Activated naive CD8-positive, alpha-beta T cell treated with anti-CD3 and anti-CD28 coated beads for 36 hours (primary cell): ENCODE data around the gene VHLL. TPM values are rescaled to one million over a fixed set of nuclear protein-coding genes. Genes with fewer than 3 reads are reported as not detected.

Experiments
- DNase-seq: peaks from one replicate; pipeline ENCODE4 v3.0.0; 2021
- H3K27ac Mint-ChIP-seq: one replicate; pipeline ENCODE4 v1.8.0; 2022; ENCODE audit warnings: mild to moderate bottlenecking, moderate library complexity, mixed read lengths
- H3K27me3 Mint-ChIP-seq: one replicate; pipeline ENCODE4 v1.8.0; 2022; ENCODE audit warnings: mild to moderate bottlenecking, mixed read lengths
- H3K36me3 Mint-ChIP-seq: one replicate; pipeline ENCODE4 v1.8.0; 2021; ENCODE audit warnings: mild to moderate bottlenecking, mixed read lengths
- H3K4me1 Mint-ChIP-seq: one replicate; pipeline ENCODE4 v1.8.0; 2021; ENCODE audit warnings: mixed read lengths
- H3K4me3 Mint-ChIP-seq: one replicate; pipeline ENCODE4 v1.8.0; 2022; ENCODE audit warnings: mild to moderate bottlenecking, moderate library complexity, mixed read lengths
- H3K9me3 Mint-ChIP-seq: one replicate; pipeline ENCODE4 v1.8.0; 2022; ENCODE audit warnings: mixed read lengths
- total RNA-seq, 2 experiments: library from RNA; stranded (reverse); gene quantifications; one replicate each; pipeline ENCODE4 v1.2.3, GENCODE V29; 2021

Gene VHLL
- total RNA-seq, 2 experiments from 2014 or later = not detected

DNA sequence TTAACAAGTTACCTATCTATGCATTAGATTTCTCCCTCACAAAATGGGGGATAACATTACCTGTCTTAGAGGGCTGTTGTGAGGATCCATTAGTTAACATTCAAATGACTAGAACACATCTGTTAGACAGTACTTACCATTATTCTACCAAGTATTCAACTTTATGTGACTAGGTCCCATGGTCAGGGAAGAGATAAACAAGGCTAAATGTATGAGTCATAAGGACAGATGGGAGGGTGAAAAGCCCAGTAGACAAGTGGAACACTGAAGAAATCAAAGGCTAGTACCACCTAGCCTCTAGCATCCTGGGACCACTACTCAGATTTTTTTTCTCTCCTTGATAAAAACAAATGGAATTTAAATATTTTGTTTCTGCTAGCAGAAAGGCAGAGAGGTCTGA is 9.0 kb upstream of the VHLL start:
- no peak for DNase-seq
- Mint-ChIP-seq H3K27ac (no peak overlapping the region), H3K4me1 (no peaks in the 10 kb centered on the region), H3K4me3 (no peak overlapping the region), H3K9me3 (no peaks in the 10 kb centered on the region), H3K27me3 (no peaks in the 10 kb centered on the region), H3K36me3 (peaks cover 21% of the 10 kb centered on the region)

DNA sequence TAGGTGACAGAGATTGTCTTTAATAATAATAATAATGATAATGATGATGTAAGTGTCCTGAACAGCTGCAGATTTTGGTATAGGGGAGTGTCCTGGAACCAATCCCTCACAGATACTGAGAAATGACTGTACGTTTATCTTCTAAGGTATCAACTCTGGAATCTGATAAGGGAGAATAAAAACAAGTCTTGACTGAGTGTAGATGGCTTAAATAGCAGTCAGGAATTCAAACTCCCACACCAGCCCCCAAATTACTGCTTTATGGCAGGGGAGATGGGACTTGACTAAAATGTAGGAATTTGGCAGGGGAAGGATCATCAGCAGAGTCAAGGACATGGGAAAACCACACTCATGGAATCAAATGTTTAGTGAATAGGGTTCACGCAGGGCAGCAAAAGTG is 6.1 kb upstream of the VHLL start:
- Mint-ChIP-seq H3K27me3 (no peaks in the 10 kb centered on the region), H3K4me3 (no peak overlapping the region), H3K9me3 (no peaks in the 10 kb centered on the region), H3K27ac (no peak overlapping the region), H3K4me1 (no peaks in the 10 kb centered on the region), H3K36me3 (peaks cover 17% of the 10 kb centered on the region)
- no peak for DNase-seq

DNA sequence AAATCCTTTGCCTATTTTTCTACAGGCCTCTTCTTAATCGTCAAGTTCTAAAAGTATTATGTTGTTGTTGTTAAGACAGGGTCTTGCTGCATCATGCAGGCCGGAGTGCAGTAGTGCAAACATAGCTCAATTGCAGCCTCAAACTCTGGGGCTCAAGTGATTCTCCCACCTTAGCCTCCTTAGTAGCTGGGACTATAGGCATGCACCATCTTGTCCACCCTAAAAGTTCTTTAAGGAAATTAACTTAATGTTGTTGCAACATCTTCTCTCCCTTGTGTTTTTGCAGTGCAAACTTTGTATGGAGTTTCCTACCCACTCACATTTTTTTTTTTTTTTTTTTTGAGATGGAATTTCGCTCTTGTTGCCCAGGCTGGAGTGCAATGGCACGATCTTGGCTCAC is 4.1 kb upstream of the VHLL start:
- H3K4me1 Mint-ChIP-seq = no peaks in the 10 kb centered on the region

DNA sequence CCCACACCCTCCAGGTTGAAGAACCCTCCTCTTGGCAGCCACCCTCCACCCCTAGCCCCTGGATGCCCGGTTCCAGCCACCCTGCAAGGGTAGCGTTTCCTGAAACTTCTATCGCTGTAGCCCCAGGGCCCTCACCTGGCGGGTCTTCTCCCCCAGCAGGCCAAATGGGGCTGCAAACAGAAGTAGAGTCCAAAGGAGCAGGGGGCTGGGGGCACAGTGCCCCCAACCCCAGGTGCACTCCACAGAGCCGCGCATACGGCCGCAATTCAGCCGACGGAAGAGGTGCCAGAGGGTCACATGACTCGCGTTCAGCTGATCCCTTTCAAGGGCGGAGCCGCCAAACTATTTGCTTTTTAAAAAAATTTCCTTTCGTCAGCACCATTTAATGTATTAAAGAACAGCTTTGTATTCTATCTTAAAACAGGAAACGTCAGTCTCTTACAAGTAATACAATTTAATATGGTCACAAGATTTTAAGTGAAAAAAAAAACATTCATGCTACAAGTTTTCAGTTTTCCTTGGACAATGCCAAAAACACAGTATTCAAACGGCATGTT is 3.6 kb downstream of the VHLL start, which contains the start of gene GLMP:
Gene GLMP, minus strand, starts transcription at position 289 of the 557 bp plus-strand sequence. Its CDS starts 34 bp downstream, at position 255.
- Mint-ChIP-seq H3K9me3 (no peaks in the 10 kb centered on the region), H3K27me3 (no peaks in the 10 kb centered on the region), H3K4me1 (peaks cover 11% of the 10 kb centered on the region), H3K27ac (peak within 1 kb of the TSS; percentile 28), H3K36me3 (no peaks in the 10 kb centered on the region), H3K4me3 (peak within 1 kb of the TSS; percentile 87)
- peak; percentile 60 for DNase-seq

More for the DNA sequence above, 4.1 kb upstream of the VHLL start:
- Mint-ChIP-seq H3K9me3 (no peaks in the 10 kb centered on the region), H3K27ac (no peak overlapping the region), H3K36me3 (peaks cover 15% of the 10 kb centered on the region), H3K27me3 (no peaks in the 10 kb centered on the region), H3K4me3 (no peak overlapping the region)
- DNase-seq = no peak

DNA sequence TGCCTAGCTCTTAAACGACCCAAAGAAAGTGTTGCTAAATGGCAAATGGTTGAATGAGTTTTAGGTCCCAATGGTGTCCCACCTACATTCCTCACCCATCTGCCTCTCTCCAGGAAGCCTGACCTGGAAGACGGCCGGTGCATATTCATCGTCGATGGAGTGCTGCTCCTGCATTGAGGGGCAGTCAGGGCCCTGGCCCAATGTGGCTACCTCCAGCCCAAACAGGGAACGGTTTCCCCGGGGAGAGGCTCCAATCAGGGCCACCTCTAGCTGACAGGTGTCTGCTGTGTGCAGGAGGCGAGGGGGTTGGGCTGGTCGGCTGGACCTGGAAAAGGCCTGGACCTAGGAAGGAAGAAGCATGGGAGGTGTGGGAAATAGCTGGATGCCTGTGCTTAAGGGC is 5.2 kb downstream of the VHLL start:
- no peaks in the 10 kb centered on the region for H3K9me3 Mint-ChIP-seq
- H3K4me1 Mint-ChIP-seq = peaks cover 11% of the 10 kb centered on the region
- no peaks in the 10 kb centered on the region for H3K27me3 Mint-ChIP-seq
- no peak overlapping the region for H3K4me3 Mint-ChIP-seq
- DNase-seq = no peak
- H3K36me3 Mint-ChIP-seq = no peaks in the 10 kb centered on the region
- H3K27ac Mint-ChIP-seq = no peak overlapping the region

DNA sequence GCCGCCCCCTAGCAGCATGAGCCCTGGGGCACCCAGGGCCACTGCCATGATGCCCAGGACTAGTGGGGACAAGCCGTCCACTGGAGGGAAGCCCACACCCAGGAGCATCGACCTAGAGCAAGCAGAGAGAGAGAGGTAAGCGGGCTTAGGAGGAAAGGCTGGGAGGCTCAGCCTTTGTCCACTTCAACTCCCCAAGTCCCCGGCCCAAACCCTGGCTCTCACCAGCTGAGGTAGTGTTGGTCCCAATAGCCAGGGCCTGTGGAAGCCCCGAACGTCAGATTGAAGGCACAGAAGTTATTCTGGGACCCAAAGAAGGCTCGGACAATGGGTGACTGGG is 6.0 kb downstream of the VHLL start:
- no peak overlapping the region for H3K27ac Mint-ChIP-seq
- peaks cover 11% of the 10 kb centered on the region for H3K4me1 Mint-ChIP-seq
- DNase-seq = no peak
- no peaks in the 10 kb centered on the region for H3K27me3 Mint-ChIP-seq
- H3K4me3 Mint-ChIP-seq = no peak overlapping the region
- H3K9me3 Mint-ChIP-seq = no peaks in the 10 kb centered on the region
- H3K36me3 Mint-ChIP-seq = peaks cover 2% of the 10 kb centered on the region

DNA sequence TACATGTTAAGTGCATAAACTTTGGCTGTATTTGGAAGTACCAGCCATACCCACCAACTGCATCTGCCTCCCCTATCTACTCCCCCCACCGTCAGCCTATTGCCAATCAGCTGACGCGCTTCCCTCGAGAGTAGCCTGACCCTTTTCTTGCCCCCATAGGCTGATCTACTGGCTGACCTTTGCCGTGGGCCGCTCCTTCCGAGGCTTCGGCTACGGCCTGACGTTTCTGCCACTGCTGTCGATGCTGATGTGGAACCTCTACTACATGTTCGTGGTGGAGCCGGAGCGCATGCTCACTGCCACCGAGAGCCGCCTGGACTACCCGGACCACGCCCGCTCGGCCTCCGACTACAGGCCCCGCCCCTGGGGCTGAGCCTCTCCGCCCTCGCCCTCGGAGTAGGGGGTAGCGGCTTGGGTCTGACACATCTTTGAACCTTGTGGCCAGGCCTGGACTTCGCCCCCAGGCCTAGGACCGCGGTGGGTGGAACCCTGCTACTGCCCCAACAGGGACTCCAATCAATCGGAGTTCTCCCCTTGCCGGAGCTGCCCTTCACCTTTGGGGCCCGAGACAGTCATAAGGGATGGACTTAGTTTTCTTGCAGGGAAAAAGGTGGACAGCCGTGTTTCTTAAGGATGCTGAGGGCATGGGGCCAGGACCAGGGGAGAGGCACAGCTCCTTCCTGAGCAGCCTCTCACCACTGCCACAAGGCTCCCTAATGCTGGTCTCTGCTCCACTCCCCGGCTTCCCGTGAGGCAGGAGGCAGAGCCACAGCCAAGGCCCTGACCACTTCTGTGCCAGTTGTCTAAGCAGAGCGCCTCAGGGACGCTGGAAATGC is 7.7 kb downstream of the VHLL start:
- Mint-ChIP-seq H3K27ac (no peak overlapping the region), H3K4me3 (peak overlapping the region; percentile 54)
- DNase-seq = peak; percentile 27

DNA sequence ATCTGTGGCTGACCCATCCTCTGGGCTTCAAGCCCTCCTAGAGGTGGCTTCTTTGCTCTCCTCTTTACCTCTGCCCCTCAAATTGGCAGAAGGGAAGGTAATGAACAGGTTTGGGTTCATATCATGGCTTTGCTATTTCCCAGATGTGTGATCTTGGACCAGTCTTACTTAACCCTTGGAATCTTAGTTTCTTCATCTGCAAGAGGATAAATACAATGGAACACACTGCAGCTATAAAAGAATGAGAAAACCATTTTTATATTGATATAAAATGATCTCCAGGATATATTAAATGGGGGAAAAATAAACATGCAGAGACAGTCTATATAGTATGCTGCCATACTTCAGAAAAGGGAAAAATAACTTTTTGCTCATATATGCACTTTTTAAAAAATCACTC is 9.2 kb downstream of the VHLL start:
- Mint-ChIP-seq H3K4me1 (peaks cover 6% of the 10 kb centered on the region), H3K4me3 (no peak overlapping the region), H3K27ac (no peak overlapping the region), H3K27me3 (no peaks in the 10 kb centered on the region), H3K9me3 (no peaks in the 10 kb centered on the region), H3K36me3 (peaks cover 2% of the 10 kb centered on the region)
- no peak for DNase-seq

More for the DNA sequence above, 7.7 kb downstream of the VHLL start:
- Mint-ChIP-seq H3K36me3 (peaks cover 2% of the 10 kb centered on the region), H3K4me1 (peaks cover 11% of the 10 kb centered on the region), H3K27me3 (no peaks in the 10 kb centered on the region), H3K9me3 (no peaks in the 10 kb centered on the region)

DNA sequence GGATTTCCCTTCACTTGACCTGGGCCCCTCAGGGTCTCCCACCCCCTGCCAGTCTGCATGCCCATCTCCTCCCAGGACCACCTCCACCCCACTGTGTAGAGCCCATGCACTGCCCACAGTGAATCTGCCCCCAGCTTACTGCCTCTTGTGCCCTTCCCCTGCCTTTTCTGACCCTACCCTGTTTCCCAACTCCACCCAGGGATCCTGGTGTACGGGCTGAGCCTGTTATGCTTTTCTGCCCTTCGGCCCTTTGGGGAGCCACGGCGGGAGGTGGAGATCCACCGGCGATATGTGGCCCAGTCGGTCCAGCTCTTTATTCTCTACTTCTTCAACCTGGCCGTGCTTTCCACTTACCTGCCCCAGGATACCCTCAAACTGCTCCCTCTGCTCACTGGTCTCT is 13.0 kb downstream of the VHLL start:
- Mint-ChIP-seq H3K9me3 (no peaks in the 10 kb centered on the region), H3K27me3 (peaks cover 3% of the 10 kb centered on the region), H3K36me3 (peaks cover 13% of the 10 kb centered on the region), H3K4me3 (no peak overlapping the region), H3K4me1 (peaks cover 21% of the 10 kb centered on the region), H3K27ac (no peak overlapping the region)
- DNase-seq = no peak

DNA sequence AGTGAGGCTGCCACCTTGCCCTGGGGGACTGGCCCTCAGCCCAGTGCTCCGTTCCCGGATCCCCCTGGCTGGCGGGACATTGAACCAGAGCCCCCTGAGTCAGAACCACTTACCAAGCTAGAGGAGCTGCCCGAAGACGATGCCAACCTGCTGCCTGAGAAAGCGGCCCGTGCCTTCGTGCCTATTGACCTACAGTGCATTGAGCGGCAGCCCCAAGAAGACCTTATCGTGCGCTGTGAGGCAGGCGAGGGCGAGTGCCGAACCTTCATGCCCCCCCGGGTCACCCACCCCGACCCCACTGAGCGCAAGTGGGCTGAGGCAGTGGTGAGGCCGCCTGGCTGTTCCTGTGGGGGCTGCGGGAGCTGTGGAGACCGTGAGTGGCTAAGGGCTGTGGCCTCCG is 13.7 kb downstream of the VHLL start:
- Mint-ChIP-seq H3K27ac (no peak overlapping the region), H3K9me3 (no peaks in the 10 kb centered on the region), H3K4me1 (peaks cover 27% of the 10 kb centered on the region), H3K27me3 (peaks cover 3% of the 10 kb centered on the region), H3K4me3 (no peak overlapping the region), H3K36me3 (peaks cover 16% of the 10 kb centered on the region)
- no peak for DNase-seq

DNA sequence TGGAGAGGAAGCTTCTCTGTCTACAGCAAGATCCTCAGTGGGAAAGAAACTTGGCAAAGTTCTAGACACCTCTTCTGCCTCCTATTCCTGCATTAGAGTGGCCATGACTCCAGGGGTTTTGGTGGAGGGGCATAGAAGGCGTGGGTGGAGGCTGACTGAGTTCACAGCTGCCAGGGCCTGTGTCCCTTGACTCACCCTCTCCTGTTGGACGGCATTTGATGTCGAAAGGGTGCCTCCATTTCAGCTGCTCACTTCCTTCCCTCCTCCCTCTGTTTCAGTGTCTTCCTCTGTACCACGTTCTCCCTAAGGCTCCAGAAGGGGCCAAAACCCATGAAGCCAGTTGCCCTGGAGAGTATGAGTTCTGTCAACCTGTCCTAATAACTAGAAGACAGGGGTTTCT is 14.3 kb downstream of the VHLL start:
- H3K36me3 Mint-ChIP-seq = peaks cover 20% of the 10 kb centered on the region
- H3K4me3 Mint-ChIP-seq = peak overlapping the region; percentile 7
- H3K9me3 Mint-ChIP-seq = no peaks in the 10 kb centered on the region
- peaks cover 3% of the 10 kb centered on the region for H3K27me3 Mint-ChIP-seq
- H3K4me1 Mint-ChIP-seq = peaks cover 31% of the 10 kb centered on the region
- no peak overlapping the region for H3K27ac Mint-ChIP-seq
- DNase-seq = no peak

DNA sequence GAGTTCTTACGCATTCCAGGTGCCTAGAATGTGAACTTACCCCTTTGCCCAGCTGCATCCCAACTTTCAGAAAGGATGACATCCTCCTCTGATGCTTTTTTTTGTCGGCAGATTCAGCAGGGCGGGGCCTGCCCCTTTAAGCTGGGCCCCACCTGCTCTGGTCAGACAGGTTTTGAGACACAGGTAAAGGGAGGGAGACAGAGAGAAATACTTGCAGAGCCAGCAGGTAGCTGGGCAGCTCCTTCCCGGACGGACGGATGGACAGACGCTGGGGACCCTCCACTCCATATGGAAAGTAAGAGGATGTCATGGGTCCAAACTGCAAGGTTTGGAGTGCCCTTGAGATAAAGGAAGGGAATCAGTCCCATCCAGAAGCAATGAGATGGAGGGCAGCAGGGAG is 15.0 kb downstream of the VHLL start, which contains the start of gene TMEM79:
Gene TMEM79, plus strand, starts transcription at position 214 of the 400 bp plus-strand sequence. CDS start 902 bp downstream, outside the sequence.
- H3K27ac Mint-ChIP-seq = peak within 1 kb of the TSS; percentile 96
- no peaks in the 10 kb centered on the region for H3K9me3 Mint-ChIP-seq
- peaks cover 3% of the 10 kb centered on the region for H3K27me3 Mint-ChIP-seq
- H3K4me3 Mint-ChIP-seq = peak within 1 kb of the TSS; percentile 98
- H3K36me3 Mint-ChIP-seq = peaks cover 20% of the 10 kb centered on the region
- no peak for DNase-seq
- peaks cover 31% of the 10 kb centered on the region for H3K4me1 Mint-ChIP-seq

DNA sequence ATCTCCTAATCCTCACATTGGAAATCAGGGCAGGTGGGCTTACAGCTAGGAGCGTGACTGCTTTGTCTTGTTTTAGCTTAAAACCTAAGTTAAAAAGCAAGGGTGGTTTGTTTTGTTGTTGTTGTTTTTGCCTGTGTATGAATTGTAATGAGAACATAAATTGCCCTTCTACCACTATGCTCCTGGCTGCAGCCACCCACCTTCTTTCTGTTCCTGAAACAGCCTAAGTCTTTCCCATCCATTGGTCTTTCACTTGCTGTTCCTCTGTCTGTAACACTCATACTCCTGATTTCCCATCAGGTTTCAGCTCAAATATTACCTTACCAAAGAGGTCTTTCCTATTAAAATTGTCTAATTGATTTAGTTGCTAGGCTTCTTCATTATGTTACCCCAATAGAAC is 15.6 kb downstream of the VHLL start:
- H3K27ac Mint-ChIP-seq = peak overlapping the region; percentile 96
- peaks cover 31% of the 10 kb centered on the region for H3K4me1 Mint-ChIP-seq
- no peaks in the 10 kb centered on the region for H3K9me3 Mint-ChIP-seq
- peaks cover 3% of the 10 kb centered on the region for H3K27me3 Mint-ChIP-seq
- H3K4me3 Mint-ChIP-seq = peak overlapping the region; percentile 98
- peaks cover 21% of the 10 kb centered on the region for H3K36me3 Mint-ChIP-seq
- DNase-seq = no peak

DNA sequence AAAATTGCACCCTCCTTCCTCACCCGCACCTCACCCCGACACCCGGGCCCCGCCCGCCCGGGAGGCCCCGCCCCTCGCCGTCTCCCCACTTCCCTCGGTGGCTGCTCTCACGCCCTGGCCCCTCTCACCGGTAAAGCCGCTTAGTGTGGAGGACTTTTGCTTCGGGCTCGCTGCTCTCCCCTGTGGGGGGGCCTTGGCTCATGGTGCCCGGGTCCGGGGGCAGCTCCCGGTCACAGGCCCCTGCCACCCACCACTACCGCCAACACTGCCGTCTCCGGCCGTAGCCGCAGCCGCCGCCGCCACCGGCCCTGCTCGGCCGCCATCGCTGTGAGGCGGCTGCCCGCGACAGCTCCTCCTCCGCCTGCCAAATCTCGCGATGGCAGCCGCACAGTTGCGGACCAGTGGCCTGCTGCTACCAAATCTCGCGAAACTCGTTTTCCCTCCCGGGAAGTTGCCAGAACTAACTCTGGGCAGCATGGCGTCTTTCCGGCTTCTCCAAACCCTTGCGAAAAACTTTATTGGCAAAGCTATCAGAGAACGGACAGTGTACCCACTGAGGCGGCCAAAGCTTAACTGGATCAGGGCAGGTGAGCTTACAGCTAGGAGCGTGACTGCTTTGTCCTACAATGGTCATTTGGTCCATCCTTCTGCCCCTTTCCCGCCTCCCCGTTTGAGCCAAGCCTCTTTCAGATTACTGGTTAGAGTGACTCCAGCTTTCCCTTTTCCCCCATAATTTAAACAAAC is 16.5 kb downstream of the VHLL start, which contains the start of gene SMG5:
Gene SMG5, minus strand, starts transcription at position 347 of the 744 bp plus-strand sequence. Its CDS starts 145 bp downstream, at position 202.
- peak within 1 kb of the TSS; percentile 96 for H3K27ac Mint-ChIP-seq
- H3K9me3 Mint-ChIP-seq = no peaks in the 10 kb centered on the region
- H3K4me3 Mint-ChIP-seq = peak within 1 kb of the TSS; percentile 98
- peaks cover 3% of the 10 kb centered on the region for H3K27me3 Mint-ChIP-seq
- DNase-seq = peak; percentile 97
- peaks cover 31% of the 10 kb centered on the region for H3K4me1 Mint-ChIP-seq
- H3K36me3 Mint-ChIP-seq = peaks cover 29% of the 10 kb centered on the region
